Kidney epithelial cell (primary cell): ENCODE results near the gene SYNM. TPM values are rescaled to one million over a fixed set of nuclear protein-coding genes. Genes with fewer than 3 reads are reported as not detected.

Experiments
- DNase-seq: peaks from one replicate; pipeline ENCODE4 v3.0.0-alpha.2; 2010; ENCODE audit warnings: low read depth
- H3K27me3 ChIP-seq: 2 replicates; pipeline ENCODE4 v1.6.0; 2011; ENCODE audit warnings: low read length; ENCODE audit not compliant: control insufficient read depth, insufficient read depth
- H3K36me3 ChIP-seq: 2 replicates; pipeline ENCODE4 v1.5.1; 2011; ENCODE audit warnings: low read length; ENCODE audit not compliant: control insufficient read depth, insufficient read depth
- H3K4me3 ChIP-seq: 2 replicates; pipeline ENCODE4 v1.5.1; 2011; ENCODE audit warnings: low read depth, mild to moderate bottlenecking, control low read depth, low read length
- CTCF ChIP-seq: IDR thresholded peaks from 2 replicates; pipeline ENCODE4 v1.5.1; 2011; ENCODE audit warnings: mild to moderate bottlenecking, moderate library complexity, low read length, control low read depth, inconsistent platforms; ENCODE audit not compliant: insufficient read depth, poor library complexity, severe bottlenecking
- total RNA-seq: library from RNA; depleted of rRNA; stranded (reverse); fragments of >200 nt; gene quantifications from 2 replicates; pipeline ENCODE4 v1.2.3, GENCODE V29; 2015

The SYNM gene
- total RNA-seq, 1 donor from 2014 or later = 3.9 TPM

- Histone ChIP-seq H3K36me3 (no peaks in the 10 kb centered on the region), H3K27me3 (no peaks in the 10 kb centered on the region), H3K4me3 (no peak overlapping the region)
- TF ChIP-seq CTCF = no peak
- DNase-seq = no peak
Measured at GRCh38 chr15:99170476-99171065, 65.7 kb downstream of the SYNM start.

- no peaks in the 10 kb centered on the region for H3K36me3 ChIP-seq
- no peak for TF ChIP-seq CTCF
- DNase-seq = no peak
- H3K4me3 ChIP-seq = no peak overlapping the region
- no peaks in the 10 kb centered on the region for H3K27me3 ChIP-seq
Measured at GRCh38 chr15:99172171-99172570, 67.3 kb downstream of the SYNM start.

GRCh38 chr15:99172989-99173388 lies 68.1 kb downstream of the SYNM start:
- Histone ChIP-seq H3K27me3 (no peaks in the 10 kb centered on the region), H3K4me3 (no peak overlapping the region), H3K36me3 (no peaks in the 10 kb centered on the region)
- DNase-seq = no peak
- TF ChIP-seq CTCF = no peak

- Histone ChIP-seq H3K27me3 (no peaks in the 10 kb centered on the region), H3K4me3 (no peak overlapping the region), H3K36me3 (no peaks in the 10 kb centered on the region)
- DNase-seq = no peak
- no peak for TF ChIP-seq CTCF
Measured at GRCh38 chr15:99174567-99175395, 69.9 kb downstream of the SYNM start.

- H3K27me3 ChIP-seq = no peaks in the 10 kb centered on the region
- no peak for DNase-seq
- TF ChIP-seq CTCF = no peak
- no peaks in the 10 kb centered on the region for H3K36me3 ChIP-seq
- no peak overlapping the region for H3K4me3 ChIP-seq
Measured at GRCh38 chr15:99176757-99177156, 71.9 kb downstream of the SYNM start.
